Liver (tissue), 9 donors: ENCODE data around the gene SEC23IP. TPM values are rescaled to one million over a fixed set of nuclear protein-coding genes. Genes with fewer than 3 reads are reported as not detected.

Experiments
- DNase-seq: peaks from one replicate; pipeline ENCODE4 v3.0.0-alpha.2; 2017; ENCODE audit warnings: low spot score
- H3K27ac ChIP-seq, 2 donors: one replicate each; pipeline ENCODE4 v1.7.0; 2013; ENCODE audit warnings: inconsistent platforms in 2 of 2, low read length in 2 of 2, control low read depth in 1 of 2, low read depth in 1 of 2, mild to moderate bottlenecking in 1 of 2
- H3K27me3 ChIP-seq, 4 donors: one replicate each; pipeline versions ENCODE4 v1.6.1 to v1.7.0; 2013; ENCODE audit warnings: low read length in 3 of 4, inconsistent platforms in 1 of 4, mild to moderate bottlenecking in 1 of 4, moderate library complexity in 1 of 4; ENCODE audit not compliant: control insufficient read depth in 4 of 4, insufficient read depth in 4 of 4
- H3K36me3 ChIP-seq, 4 donors: one replicate each; pipeline versions ENCODE4 v1.6.1 to v1.7.0; 2013; ENCODE audit warnings: low read length in 3 of 4, mild to moderate bottlenecking in 3 of 4, low read depth in 1 of 4, moderate library complexity in 1 of 4; ENCODE audit not compliant: control insufficient read depth in 4 of 4, insufficient read depth in 3 of 4
- H3K4me1 ChIP-seq, 4 donors: one replicate each; pipeline versions ENCODE4 v1.6.1 to v1.7.0; 2013; ENCODE audit warnings: low read length in 3 of 4, mild to moderate bottlenecking in 3 of 4, moderate library complexity in 1 of 4; ENCODE audit not compliant: control insufficient read depth in 4 of 4, insufficient read depth in 4 of 4
- H3K4me3 ChIP-seq, 3 donors: one replicate each; pipeline versions ENCODE4 v1.6.1 to v1.7.0; 2013; ENCODE audit warnings: low read length in 3 of 3, control low read depth in 1 of 3, low read depth in 1 of 3, mild to moderate bottlenecking in 1 of 3
- H3K9ac ChIP-seq, 2 donors: one replicate each; pipeline ENCODE4 v1.7.0; 2013; ENCODE audit warnings: low read length in 2 of 2, mild to moderate bottlenecking in 2 of 2, moderate library complexity in 2 of 2, control low read depth in 1 of 2, low read depth in 1 of 2
- H3K9me3 ChIP-seq, 4 donors: one replicate each; pipeline versions ENCODE4 v1.6.1 to v1.7.0; 2013; ENCODE audit warnings: low read length in 3 of 4; ENCODE audit not compliant: control insufficient read depth in 4 of 4
- EGR1 ChIP-seq, 2 donors: IDR thresholded peaks; 2 replicates each; pipeline ENCODE4 v1.6.1; 2016 to 2018; ENCODE audit warnings: antibody characterized with exemption in 2 of 2, low read depth in 2 of 2
- FOXA1 ChIP-seq: IDR thresholded peaks from 2 replicates; pipeline ENCODE4 v1.6.1; 2016; ENCODE audit warnings: antibody characterized with exemption
- FOXA2 ChIP-seq: IDR thresholded peaks from 2 replicates; pipeline ENCODE4 v1.6.1; 2016; ENCODE audit warnings: antibody characterized with exemption
- GABPA ChIP-seq, 2 donors: IDR thresholded peaks in 1 of 2; conservative IDR thresholded peaks in 1 of 2; 2 replicates each; pipeline ENCODE4 v1.6.1; 2016; ENCODE audit warnings: antibody characterized with exemption in 2 of 2, mild to moderate bottlenecking in 1 of 2, moderate library complexity in 1 of 2
- HNF4A ChIP-seq, 2 donors: conservative IDR thresholded peaks; 2 replicates each; pipeline ENCODE4 v1.6.1; 2016; ENCODE audit warnings: antibody characterized with exemption in 2 of 2, mild to moderate bottlenecking in 2 of 2
- HNF4G ChIP-seq: IDR thresholded peaks from 2 replicates; pipeline ENCODE4 v1.6.1; 2016; ENCODE audit warnings: antibody characterized with exemption
- JUND ChIP-seq, 2 donors: IDR thresholded peaks; 2 replicates each; pipeline ENCODE4 v1.6.1; 2016; ENCODE audit warnings: antibody characterized with exemption in 2 of 2
- NR2F2 ChIP-seq: IDR thresholded peaks from 2 replicates; pipeline ENCODE4 v1.6.1; 2016; ENCODE audit warnings: antibody characterized with exemption
- RAD21 ChIP-seq, 2 donors: IDR thresholded peaks; 2 replicates each; pipeline ENCODE4 v1.6.1; 2016; ENCODE audit warnings: antibody characterized with exemption in 2 of 2, mild to moderate bottlenecking in 2 of 2
- RXRA ChIP-seq, 2 donors: IDR thresholded peaks; 2 replicates each; pipeline ENCODE4 v1.6.1; 2017 to 2018; ENCODE audit warnings: antibody characterized with exemption in 2 of 2, mild to moderate bottlenecking in 1 of 2
- SP1 ChIP-seq: IDR thresholded peaks from 2 replicates; pipeline ENCODE4 v1.6.1; 2018; ENCODE audit warnings: antibody characterized with exemption, mild to moderate bottlenecking
- TAF1 ChIP-seq: conservative IDR thresholded peaks from 2 replicates; pipeline ENCODE4 v1.6.1; 2016; ENCODE audit warnings: antibody characterized with exemption, mild to moderate bottlenecking
- YY1 ChIP-seq: IDR thresholded peaks from 2 replicates; pipeline ENCODE4 v1.6.1; 2016; ENCODE audit warnings: antibody characterized with exemption, mild to moderate bottlenecking
- WGBS: extraction: QIAGEN DNeasy Blood & Tissue Kit; methylation state at CpG from one replicate; pipeline ENCODE4 v1.1.7; 2013; 5-methylcytosine and 5-hydroxymethylcytosine counted together
- polyA plus RNA-seq, 2 donors: library from polyadenylated mRNA; stranded (reverse) in 1 of 2; unstranded in 1 of 2; fragments of 200-250 nt in 1 of 2; fragments of >200 nt in 1 of 2; fragmentation: Nextera tagmentation in 1 of 2; extraction: Ambion mirVana in 1 of 2; gene quantifications; one replicate each; pipeline versions ENCODE4 v1.2.1 to v1.2.3, GENCODE V29; 2013 to 2015
- total RNA-seq, 2 donors: library from RNA; depleted of rRNA; stranded (reverse); fragments of >200 nt; gene quantifications; one replicate each; pipeline ENCODE4 v1.2.3, GENCODE V29; 2014
- TF ChIP-seq, protein P1 (sequence below): IDR thresholded peaks from 2 replicates; pipeline ENCODE4 v1.6.1; 2016; ENCODE audit warnings: antibody characterized with exemption, mild to moderate bottlenecking
- TF ChIP-seq, protein P2 (sequence below): IDR thresholded peaks from 2 replicates; pipeline ENCODE4 v1.6.1; 2016; ENCODE audit warnings: antibody characterized with exemption
- TF ChIP-seq, protein P3 (sequence below): IDR thresholded peaks from 2 replicates; pipeline ENCODE4 v1.6.1; 2016; ENCODE audit warnings: antibody characterized with exemption
- TF ChIP-seq, protein P4 (sequence below): IDR thresholded peaks from 2 replicates; pipeline ENCODE4 v1.6.1; 2016; ENCODE audit warnings: antibody characterized with exemption
- TF ChIP-seq, protein P5 (sequence below): fragments of 150-350 bp; IDR thresholded peaks from 2 replicates; pipeline ENCODE4 v1.5.1; 2017; ENCODE audit warnings: improper control_type of control experiment, low read depth, low read length; ENCODE audit not compliant: missing input control
- donor health status: healthy.
- donor health status: healthy.
- donor health status: healthy.
- donor health status: healthy.
- donor health status: healthy.

SEC23IP gene
- total and polyA plus RNA-seq, 4 donors = 10.1 to 16.0 (median 12.6) TPM

DNA sequence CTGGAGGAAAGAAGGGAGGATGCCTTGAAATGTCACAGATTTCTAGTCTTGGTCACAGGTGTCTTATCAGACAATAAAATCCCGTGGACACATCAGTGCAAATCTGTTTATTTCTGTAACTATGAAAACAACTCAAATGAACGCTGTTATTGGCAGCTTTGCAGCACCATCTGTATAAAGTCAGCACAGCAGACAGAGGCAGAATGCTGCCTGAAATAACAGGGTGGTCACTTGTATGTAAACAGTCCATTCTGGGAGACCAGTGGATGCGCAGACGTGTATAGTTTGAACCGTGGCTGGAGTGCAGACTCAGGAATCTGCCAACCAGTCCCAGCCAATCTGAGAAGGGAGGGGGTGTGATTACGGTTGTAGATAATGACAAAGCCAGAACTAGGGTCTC, 54.8 kb downstream of the SEC23IP start (continued):
- TF ChIP-seq, protein P1, sequence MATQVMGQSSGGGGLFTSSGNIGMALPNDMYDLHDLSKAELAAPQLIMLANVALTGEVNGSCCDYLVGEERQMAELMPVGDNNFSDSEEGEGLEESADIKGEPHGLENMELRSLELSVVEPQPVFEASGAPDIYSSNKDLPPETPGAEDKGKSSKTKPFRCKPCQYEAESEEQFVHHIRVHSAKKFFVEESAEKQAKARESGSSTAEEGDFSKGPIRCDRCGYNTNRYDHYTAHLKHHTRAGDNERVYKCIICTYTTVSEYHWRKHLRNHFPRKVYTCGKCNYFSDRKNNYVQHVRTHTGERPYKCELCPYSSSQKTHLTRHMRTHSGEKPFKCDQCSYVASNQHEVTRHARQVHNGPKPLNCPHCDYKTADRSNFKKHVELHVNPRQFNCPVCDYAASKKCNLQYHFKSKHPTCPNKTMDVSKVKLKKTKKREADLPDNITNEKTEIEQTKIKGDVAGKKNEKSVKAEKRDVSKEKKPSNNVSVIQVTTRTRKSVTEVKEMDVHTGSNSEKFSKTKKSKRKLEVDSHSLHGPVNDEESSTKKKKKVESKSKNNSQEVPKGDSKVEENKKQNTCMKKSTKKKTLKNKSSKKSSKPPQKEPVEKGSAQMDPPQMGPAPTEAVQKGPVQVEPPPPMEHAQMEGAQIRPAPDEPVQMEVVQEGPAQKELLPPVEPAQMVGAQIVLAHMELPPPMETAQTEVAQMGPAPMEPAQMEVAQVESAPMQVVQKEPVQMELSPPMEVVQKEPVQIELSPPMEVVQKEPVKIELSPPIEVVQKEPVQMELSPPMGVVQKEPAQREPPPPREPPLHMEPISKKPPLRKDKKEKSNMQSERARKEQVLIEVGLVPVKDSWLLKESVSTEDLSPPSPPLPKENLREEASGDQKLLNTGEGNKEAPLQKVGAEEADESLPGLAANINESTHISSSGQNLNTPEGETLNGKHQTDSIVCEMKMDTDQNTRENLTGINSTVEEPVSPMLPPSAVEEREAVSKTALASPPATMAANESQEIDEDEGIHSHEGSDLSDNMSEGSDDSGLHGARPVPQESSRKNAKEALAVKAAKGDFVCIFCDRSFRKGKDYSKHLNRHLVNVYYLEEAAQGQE = no peak
- no peak for TF ChIP-seq FOXA2

DNA sequence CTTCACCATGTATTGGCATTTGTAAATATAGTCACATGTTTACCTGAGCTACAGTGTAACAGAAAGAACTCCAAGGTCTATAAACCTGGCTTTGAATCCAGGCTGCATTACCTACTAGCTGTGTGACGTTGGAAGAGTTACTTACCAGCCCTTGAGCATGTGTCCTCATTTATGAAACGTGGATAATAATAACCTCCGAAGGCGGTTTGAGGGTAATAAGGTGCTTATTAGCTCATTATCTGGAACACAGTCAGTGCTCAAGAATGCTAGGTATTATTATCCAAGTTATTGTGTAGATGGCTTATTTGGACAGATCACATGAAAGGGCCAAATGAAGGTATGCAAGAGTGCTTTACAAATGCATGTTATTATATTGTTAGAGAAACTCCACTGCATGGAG, 64.9 kb downstream of the SEC23IP start:
- WGBS = 88% methylated on average over 4 of the region's 4 CpGs
- Histone ChIP-seq H3K36me3 (no peaks in the 10 kb centered on the region), H3K27me3 (no peaks in the 10 kb centered on the region), H3K9me3 (no peaks in the 10 kb centered on the region), H3K4me1 (no peaks in the 10 kb centered on the region), H3K4me3 (no peak overlapping the region), H3K27ac (no peak overlapping the region), H3K9ac (no peak overlapping the region)
- TF ChIP-seq, protein P2, sequence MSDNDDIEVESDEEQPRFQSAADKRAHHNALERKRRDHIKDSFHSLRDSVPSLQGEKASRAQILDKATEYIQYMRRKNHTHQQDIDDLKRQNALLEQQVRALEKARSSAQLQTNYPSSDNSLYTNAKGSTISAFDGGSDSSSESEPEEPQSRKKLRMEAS = no peak
- TF ChIP-seq, protein P3, sequence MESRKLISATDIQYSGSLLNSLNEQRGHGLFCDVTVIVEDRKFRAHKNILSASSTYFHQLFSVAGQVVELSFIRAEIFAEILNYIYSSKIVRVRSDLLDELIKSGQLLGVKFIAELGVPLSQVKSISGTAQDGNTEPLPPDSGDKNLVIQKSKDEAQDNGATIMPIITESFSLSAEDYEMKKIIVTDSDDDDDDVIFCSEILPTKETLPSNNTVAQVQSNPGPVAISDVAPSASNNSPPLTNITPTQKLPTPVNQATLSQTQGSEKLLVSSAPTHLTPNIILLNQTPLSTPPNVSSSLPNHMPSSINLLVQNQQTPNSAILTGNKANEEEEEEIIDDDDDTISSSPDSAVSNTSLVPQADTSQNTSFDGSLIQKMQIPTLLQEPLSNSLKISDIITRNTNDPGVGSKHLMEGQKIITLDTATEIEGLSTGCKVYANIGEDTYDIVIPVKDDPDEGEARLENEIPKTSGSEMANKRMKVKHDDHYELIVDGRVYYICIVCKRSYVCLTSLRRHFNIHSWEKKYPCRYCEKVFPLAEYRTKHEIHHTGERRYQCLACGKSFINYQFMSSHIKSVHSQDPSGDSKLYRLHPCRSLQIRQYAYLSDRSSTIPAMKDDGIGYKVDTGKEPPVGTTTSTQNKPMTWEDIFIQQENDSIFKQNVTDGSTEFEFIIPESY = no peak
- TF ChIP-seq, protein P4, sequence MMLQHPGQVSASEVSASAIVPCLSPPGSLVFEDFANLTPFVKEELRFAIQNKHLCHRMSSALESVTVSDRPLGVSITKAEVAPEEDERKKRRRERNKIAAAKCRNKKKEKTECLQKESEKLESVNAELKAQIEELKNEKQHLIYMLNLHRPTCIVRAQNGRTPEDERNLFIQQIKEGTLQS = no peak
- TF ChIP-seq YY1 (no peak), EGR1 (IDR thresholded peaks at IDR 0.05; ENCODE audit: low read depth in 2 of 2) (no peak), NR2F2 (no peak), HNF4A (conservative IDR thresholded peaks at IDR 0.05) (no peak), TAF1 (no peak), JUND (IDR thresholded peaks at IDR 0.05) (no peak), RXRA (IDR thresholded peaks at IDR 0.05) (no peak), FOXA1 (no peak), SP1 (no peak), FOXA2 (no peak), RAD21 (IDR thresholded peaks at IDR 0.05) (no peak), HNF4G (no peak), GABPA (IDR thresholded peaks at IDR 0.05 in 1 of 2, conservative IDR thresholded peaks at IDR 0.05 in 1 of 2) (no peak)
- TF ChIP-seq, protein P5, sequence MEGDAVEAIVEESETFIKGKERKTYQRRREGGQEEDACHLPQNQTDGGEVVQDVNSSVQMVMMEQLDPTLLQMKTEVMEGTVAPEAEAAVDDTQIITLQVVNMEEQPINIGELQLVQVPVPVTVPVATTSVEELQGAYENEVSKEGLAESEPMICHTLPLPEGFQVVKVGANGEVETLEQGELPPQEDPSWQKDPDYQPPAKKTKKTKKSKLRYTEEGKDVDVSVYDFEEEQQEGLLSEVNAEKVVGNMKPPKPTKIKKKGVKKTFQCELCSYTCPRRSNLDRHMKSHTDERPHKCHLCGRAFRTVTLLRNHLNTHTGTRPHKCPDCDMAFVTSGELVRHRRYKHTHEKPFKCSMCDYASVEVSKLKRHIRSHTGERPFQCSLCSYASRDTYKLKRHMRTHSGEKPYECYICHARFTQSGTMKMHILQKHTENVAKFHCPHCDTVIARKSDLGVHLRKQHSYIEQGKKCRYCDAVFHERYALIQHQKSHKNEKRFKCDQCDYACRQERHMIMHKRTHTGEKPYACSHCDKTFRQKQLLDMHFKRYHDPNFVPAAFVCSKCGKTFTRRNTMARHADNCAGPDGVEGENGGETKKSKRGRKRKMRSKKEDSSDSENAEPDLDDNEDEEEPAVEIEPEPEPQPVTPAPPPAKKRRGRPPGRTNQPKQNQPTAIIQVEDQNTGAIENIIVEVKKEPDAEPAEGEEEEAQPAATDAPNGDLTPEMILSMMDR = no peak
- TF ChIP-seq, protein P1 = no peak
- no peak for DNase-seq
